Measurements from ENCODE around the gene EYS. TPM values are rescaled to one million over a fixed set of nuclear protein-coding genes. Genes with fewer than 3 reads are reported as not detected.

The EYS gene
- total and polyA plus RNA-seq, 2 of the 13 experiments (the other 11 are each of a cell fraction or from before 2014, with no cell fraction given), result 0.04 to 0.07 TPM

- Histone ChIP-seq H3K9ac (ENCODE audit: insufficient read depth, low read depth, low read length) (no peak overlapping the region), H3K9me3 (ENCODE audit: low read length) (no peaks in the 10 kb centered on the region), H3K79me2 (ENCODE audit: insufficient read depth, low read length) (no peaks in the 10 kb centered on the region), H3K27me3 (ENCODE audit: control insufficient read depth in 1 of 2, insufficient read depth in 2 of 2, low read length in 2 of 2) (no peaks in the 10 kb centered on the region), H2AFZ (ENCODE audit: low read length) (no peak overlapping the region), H3K4me3 (replicated peaks in 1 of 3; ENCODE audit: insufficient read depth in 1 of 3, low read depth in 2 of 3, low read length in 3 of 3) (no peak overlapping the region), H3K27ac (ENCODE audit: extremely low read length, insufficient read depth, low read length) (no peak overlapping the region), H3K36me3 (replicated peaks in 1 of 2; ENCODE audit: control insufficient read depth in 1 of 2, insufficient read depth in 2 of 2, low read length in 2 of 2) (no peaks in the 10 kb centered on the region), H3K4me2 (ENCODE audit: low read depth, low read length) (no peak overlapping the region), H3K4me1 (ENCODE audit: insufficient read depth, low read length) (peaks cover 49% of the 10 kb centered on the region), H4K20me1 (ENCODE audit: insufficient read depth, low read length) (no peaks in the 10 kb centered on the region)
- intact Hi-C loops (cut with micrococcal nuclease; ENCODE audit: unreplicated experiment), result loop anchor here (1.0 to 2.0 kb wide), 6 partner anchors 38 to 736 kb away; no protein-coding TSS in a partner anchor
- ATAC-seq, result no peak
- no TSS peak for BruUV-seq (replicated peaks)
- in situ Hi-C loops (cut with HindIII; ENCODE audit: extremely low pct_ligation_motif_present, low pct_unique_long_range_greater_than_20kb), result loop anchor here (25.0 kb wide), 1 partner anchor 740 kb away; no protein-coding TSS in a partner anchor
- DNase-seq (ENCODE audit: low spot score), result peak; percentile 31
- POLR2A ChIA-PET, result interaction anchor here (0.8 to 1.5 kb wide), 4 partner anchors 167 to 229 kb away, joined by 3 to 6 read pairs (median 4); partner anchors contain the start of gene PHF3
- FAIRE-seq, result peak; percentile 54
- CTCF ChIA-PET (ENCODE audit: low intra/inter-chr PET ratio, low total read pairs), result interaction anchor here (1.3 to 2.0 kb wide), 3 partner anchors 204 to 495 kb away, joined by 5 to 13 read pairs (median 12); no protein-coding TSS in a partner anchor
- WGBS (ENCODE audit: low lambda C conversion rate), result 17% methylated on average over 2 of the region's 2 CpGs
- TF ChIP-seq RAD21 (CRISPR knock-in tag; IDR thresholded peaks at IDR 0.05) (peak; percentile 54; the same call in 1 of the 2 replicates), ZNF24 (IDR thresholded peaks at IDR 0.05) (0 out of 2 replicates have a peak, but pooled peaks have one; percentile 31), SRY (CRISPR knock-in tag; IDR thresholded peaks at IDR 0.05) (no peak), DPF2 (CRISPR knock-in tag; IDR thresholded peaks at IDR 0.05; ENCODE audit: borderline replicate concordance, low read depth) (no peak), ZNF468 (CRISPR knock-in tag; IDR thresholded peaks at IDR 0.05) (no peak), FOXO1 (CRISPR knock-in tag; IDR thresholded peaks at IDR 0.05) (no peak), MYC (CRISPR knock-in tag; IDR thresholded peaks at IDR 0.05; ENCODE audit: borderline replicate concordance) (no peak), ZNF33A (CRISPR knock-in tag; IDR thresholded peaks at IDR 0.05; ENCODE audit: borderline replicate concordance) (no peak), REL (CRISPR knock-in tag; conservative IDR thresholded peaks at IDR 0.05) (no peak), HHEX (CRISPR knock-in tag; IDR thresholded peaks at IDR 0.05) (no peak), ZNF530 (CRISPR knock-in tag; IDR thresholded peaks at IDR 0.05; ENCODE audit: low read depth) (no peak)
- TF ChIP-seq, protein P1, sequence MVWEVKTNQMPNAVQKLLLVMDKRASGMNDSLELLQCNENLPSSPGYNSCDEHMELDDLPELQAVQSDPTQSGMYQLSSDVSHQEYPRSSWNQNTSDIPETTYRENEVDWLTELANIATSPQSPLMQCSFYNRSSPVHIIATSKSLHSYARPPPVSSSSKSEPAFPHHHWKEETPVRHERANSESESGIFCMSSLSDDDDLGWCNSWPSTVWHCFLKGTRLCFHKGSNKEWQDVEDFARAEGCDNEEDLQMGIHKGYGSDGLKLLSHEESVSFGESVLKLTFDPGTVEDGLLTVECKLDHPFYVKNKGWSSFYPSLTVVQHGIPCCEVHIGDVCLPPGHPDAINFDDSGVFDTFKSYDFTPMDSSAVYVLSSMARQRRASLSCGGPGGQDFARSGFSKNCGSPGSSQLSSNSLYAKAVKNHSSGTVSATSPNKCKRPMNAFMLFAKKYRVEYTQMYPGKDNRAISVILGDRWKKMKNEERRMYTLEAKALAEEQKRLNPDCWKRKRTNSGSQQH (CRISPR knock-in tag; IDR thresholded peaks at IDR 0.05; ENCODE audit: low read depth), result no peak
- TF ChIP-seq, protein P2, sequence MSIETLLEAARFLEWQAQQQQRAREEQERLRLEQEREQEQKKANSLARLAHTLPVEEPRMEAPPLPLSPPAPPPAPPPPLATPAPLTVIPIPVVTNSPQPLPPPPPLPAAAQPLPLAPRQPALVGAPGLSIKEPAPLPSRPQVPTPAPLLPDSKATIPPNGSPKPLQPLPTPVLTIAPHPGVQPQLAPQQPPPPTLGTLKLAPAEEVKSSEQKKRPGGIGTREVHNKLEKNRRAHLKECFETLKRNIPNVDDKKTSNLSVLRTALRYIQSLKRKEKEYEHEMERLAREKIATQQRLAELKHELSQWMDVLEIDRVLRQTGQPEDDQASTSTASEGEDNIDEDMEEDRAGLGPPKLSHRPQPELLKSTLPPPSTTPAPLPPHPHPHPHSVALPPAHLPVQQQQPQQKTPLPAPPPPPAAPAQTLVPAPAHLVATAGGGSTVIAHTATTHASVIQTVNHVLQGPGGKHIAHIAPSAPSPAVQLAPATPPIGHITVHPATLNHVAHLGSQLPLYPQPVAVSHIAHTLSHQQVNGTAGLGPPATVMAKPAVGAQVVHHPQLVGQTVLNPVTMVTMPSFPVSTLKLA (IDR thresholded peaks at IDR 0.05), result no peak
- TF ChIP-seq, protein P3, sequence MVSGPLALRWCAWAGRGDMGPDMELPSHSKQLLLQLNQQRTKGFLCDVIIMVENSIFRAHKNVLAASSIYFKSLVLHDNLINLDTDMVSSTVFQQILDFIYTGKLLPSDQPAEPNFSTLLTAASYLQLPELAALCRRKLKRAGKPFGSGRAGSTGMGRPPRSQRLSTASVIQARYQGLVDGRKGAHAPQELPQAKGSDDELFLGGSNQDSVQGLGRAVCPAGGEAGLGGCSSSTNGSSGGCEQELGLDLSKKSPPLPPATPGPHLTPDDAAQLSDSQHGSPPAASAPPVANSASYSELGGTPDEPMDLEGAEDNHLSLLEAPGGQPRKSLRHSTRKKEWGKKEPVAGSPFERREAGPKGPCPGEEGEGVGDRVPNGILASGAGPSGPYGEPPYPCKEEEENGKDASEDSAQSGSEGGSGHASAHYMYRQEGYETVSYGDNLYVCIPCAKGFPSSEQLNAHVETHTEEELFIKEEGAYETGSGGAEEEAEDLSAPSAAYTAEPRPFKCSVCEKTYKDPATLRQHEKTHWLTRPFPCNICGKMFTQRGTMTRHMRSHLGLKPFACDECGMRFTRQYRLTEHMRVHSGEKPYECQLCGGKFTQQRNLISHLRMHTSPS (CRISPR knock-in tag; IDR thresholded peaks at IDR 0.05; ENCODE audit: low read depth), result no peak
- TF ChIP-seq, protein P4, sequence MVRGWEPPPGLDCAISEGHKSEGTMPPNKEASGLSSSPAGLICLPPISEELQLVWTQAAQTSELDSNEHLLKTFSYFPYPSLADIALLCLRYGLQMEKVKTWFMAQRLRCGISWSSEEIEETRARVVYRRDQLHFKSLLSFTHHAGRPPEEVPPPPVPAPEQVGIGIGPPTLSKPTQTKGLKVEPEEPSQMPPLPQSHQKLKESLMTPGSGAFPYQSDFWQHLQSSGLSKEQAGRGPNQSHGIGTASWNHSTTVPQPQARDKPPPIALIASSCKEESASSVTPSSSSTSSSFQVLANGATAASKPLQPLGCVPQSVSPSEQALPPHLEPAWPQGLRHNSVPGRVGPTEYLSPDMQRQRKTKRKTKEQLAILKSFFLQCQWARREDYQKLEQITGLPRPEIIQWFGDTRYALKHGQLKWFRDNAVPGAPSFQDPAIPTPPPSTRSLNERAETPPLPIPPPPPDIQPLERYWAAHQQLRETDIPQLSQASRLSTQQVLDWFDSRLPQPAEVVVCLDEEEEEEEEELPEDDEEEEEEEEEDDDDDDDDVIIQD (CRISPR knock-in tag; IDR thresholded peaks at IDR 0.05; ENCODE audit: low read depth), result no peak
- TF ChIP-seq, protein P5, sequence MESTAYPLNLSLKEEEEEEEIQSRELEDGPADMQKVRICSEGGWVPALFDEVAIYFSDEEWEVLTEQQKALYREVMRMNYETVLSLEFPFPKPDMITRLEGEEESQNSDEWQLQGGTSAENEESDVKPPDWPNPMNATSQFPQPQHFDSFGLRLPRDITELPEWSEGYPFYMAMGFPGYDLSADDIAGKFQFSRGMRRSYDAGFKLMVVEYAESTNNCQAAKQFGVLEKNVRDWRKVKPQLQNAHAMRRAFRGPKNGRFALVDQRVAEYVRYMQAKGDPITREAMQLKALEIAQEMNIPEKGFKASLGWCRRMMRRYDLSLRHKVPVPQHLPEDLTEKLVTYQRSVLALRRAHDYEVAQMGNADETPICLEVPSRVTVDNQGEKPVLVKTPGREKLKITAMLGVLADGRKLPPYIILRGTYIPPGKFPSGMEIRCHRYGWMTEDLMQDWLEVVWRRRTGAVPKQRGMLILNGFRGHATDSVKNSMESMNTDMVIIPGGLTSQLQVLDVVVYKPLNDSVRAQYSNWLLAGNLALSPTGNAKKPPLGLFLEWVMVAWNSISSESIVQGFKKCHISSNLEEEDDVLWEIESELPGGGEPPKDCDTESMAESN (CRISPR knock-in tag; conservative IDR thresholded peaks at IDR 0.05), result no peak
Observed at GRCh38 chr6:63802606-63803206, 1904.3 kb downstream of the EYS start.

Measured in HepG2 (cell line).